ENCODE measurements around the gene CALY. TPM values are rescaled to one million over a fixed set of nuclear protein-coding genes. Genes with fewer than 3 reads are reported as not detected.
"Not testable (repeated sequence)": the region's sequence is repeated elsewhere in the genome, so short reads cannot be mapped to it uniquely, and the experiment has no call there.

Gene CALY
- total RNA-seq, 1 donor from 2014 or later = not detected

DNA sequence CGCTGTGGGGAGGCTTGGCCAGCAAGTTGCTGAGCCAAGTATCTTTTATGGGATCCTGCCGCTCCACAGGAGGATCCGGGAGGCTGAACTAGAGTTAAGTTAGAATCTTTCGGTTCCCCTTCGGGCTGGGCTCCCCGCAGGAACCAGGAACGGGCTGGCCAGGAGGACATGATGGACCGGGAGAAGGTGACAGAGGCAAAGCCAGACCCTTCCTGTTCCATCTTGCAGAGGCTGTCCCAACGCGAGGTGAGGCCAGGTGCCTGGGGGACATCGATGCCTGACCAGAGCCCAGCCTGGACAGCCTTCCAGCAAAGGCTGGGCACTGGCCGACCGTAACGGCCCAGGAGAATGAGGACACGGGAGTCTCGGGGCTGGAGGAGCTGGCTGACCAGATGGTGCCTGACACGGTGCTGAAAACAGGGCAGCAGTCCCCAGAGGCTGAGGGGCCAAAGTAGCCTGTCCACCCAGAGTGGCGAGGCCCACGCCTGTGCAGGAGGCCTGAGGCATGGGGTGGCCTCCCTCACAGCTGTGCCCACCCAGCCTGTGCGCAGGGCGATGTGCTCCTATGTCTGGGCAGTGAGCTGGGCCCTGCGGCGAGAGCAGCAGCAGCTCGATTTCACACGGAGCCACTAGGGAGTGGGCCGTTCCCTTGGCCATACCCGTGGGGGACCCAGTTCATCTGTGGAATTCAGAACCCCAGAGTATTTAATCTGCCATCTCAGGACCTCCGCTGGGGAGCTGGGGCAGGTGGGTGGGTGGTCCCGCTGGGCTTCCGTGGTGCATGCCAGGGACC, 40.5 kb upstream of the CALY start:
- H3K9me3 ChIP-seq (replicated peaks) = no peaks in the 10 kb centered on the region
- no peaks in the 10 kb centered on the region for H3K27me3 ChIP-seq (ENCODE audit: low read depth)
- TF ChIP-seq, protein P1, sequence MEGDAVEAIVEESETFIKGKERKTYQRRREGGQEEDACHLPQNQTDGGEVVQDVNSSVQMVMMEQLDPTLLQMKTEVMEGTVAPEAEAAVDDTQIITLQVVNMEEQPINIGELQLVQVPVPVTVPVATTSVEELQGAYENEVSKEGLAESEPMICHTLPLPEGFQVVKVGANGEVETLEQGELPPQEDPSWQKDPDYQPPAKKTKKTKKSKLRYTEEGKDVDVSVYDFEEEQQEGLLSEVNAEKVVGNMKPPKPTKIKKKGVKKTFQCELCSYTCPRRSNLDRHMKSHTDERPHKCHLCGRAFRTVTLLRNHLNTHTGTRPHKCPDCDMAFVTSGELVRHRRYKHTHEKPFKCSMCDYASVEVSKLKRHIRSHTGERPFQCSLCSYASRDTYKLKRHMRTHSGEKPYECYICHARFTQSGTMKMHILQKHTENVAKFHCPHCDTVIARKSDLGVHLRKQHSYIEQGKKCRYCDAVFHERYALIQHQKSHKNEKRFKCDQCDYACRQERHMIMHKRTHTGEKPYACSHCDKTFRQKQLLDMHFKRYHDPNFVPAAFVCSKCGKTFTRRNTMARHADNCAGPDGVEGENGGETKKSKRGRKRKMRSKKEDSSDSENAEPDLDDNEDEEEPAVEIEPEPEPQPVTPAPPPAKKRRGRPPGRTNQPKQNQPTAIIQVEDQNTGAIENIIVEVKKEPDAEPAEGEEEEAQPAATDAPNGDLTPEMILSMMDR (IDR thresholded peaks at IDR 0.05; ENCODE audit: borderline replicate concordance) = no peak
- no peaks in the 10 kb centered on the region for H3K36me3 ChIP-seq
- no peak for DNase-seq
- intact Hi-C loops (cut with micrococcal nuclease) = no loop called here
- peak overlapping the region; percentile 86 for H3K4me3 ChIP-seq
- peaks cover 41% of the 10 kb centered on the region for H3K4me1 ChIP-seq
- H3K27ac ChIP-seq (replicated peaks) = peak overlapping the region; percentile 88

DNA sequence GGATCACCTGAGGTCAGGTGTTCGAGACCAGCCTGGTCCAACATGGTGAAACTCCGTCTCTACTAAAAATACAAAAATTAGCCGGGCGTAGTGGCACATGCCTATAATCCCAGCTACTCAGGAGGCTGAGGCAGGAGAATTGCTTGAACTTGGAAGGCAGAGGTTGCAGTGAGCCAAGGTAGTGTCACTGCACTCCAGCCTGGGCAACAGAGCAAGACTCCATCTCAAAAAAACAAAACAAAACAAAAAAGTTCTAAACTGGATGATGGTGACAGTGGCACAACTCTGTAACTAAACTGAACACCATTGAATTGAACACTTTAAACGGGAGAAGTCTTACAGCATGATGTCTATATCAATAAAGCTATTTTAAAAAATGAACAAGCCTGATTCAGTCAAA, 39.5 kb upstream of the CALY start:
- H3K27ac ChIP-seq (replicated peaks); DNase-seq; H3K27me3 ChIP-seq (ENCODE audit: low read depth); intact Hi-C loops (cut with micrococcal nuclease); H3K36me3 ChIP-seq; H3K9me3 ChIP-seq (replicated peaks); H3K4me3 ChIP-seq: not testable (repeated sequence)
- peaks cover 48% of the 10 kb centered on the region for H3K4me1 ChIP-seq

DNA sequence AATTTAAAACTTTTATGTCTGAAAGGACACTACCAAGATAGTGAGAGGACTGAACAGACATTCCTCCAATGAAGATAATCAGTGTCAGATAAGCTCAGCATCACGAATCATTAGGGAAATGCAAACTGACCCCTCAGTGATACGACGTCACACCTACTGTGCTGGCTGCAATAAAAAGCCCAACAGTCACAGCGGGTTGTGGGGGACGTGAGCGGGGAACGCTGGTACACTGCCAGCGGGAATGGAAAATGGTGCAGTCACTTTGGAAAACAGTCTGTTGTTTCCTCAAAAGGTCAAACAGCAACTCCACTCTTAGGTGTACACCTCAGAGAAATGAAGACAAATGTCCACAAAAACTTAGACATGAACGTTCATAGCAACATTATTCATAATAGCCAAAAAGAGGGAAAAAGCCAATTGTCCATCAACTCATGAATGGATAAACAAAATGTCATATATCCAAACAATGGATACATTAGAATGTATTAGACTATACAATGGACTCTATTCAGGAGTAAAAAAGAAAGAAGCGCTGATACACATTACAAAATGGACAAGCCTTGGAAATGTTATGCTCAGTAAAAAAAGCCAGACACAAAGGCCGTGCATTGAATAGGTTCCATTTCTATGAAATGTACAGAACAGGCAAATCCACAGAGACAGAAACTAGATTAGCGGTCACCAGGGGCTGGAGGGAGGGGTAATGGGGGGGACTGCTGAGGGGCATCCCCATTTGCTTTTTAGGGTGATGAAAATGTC, 38.8 kb upstream of the CALY start:
- Histone ChIP-seq H3K9me3 (replicated peaks) (no peaks in the 10 kb centered on the region), H3K27ac (replicated peaks) (no peak overlapping the region), H3K36me3 (peaks cover 11% of the 10 kb centered on the region), H3K4me3 (no peak overlapping the region), H3K4me1 (peaks cover 48% of the 10 kb centered on the region), H3K27me3 (ENCODE audit: low read depth) (no peaks in the 10 kb centered on the region)
- intact Hi-C loops (cut with micrococcal nuclease) = no loop called here
- DNase-seq = no peak
- TF ChIP-seq, protein P1 (IDR thresholded peaks at IDR 0.05; ENCODE audit: borderline replicate concordance) = no peak

DNA sequence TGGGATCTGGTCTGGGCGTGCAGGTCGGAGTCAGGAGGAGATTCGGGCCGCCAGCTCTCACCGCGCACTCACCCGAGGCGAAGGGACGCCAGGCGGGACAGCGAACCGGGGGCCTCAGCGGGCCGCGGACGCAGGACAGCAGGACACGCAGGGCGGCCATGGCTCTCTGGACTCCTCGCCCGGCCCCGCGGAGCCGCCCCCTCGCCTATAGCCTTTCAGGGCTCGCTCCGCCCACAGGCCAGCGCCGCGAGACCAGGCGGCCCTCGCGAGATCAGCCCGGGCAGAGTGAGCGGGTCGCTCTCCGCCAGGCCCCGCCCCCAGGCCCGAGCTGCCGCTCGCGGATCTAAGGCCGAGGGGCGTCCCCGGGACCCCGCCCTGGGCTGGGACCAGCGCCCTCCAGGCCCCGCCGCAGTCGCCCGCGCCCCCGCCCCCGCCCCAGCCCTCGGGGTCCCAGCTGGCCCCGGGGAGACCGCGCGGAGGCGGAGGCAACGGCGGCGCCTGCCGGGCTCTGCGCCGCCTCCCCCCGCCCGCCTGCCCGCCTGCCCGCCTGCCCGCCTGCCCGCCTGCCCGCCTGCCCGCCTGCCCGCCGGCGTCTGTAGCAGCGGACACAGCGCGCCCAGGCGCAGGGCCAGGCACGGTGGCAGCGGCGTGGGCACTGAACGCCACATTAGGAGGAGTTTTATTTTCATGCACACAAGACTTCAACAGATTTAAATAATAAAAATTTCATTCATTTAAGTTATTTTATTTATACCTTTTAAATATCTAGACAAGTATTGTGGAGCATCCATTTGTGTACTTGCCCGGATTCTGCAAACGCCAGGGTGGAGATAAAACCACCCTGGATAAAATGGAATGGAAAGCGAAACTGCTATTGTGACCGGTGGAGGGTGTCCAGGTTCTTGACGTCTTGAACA, 36.7 kb upstream of the CALY start, which contains the start of gene ECHS1:
Gene ECHS1, minus strand, starts transcription at position 181 of the 917 bp plus-strand sequence. Its CDS starts 21 bp downstream, at position 160.
- TF ChIP-seq, protein P1 (IDR thresholded peaks at IDR 0.05; ENCODE audit: borderline replicate concordance) = no peak
- no peaks in the 10 kb centered on the region for H3K9me3 ChIP-seq (replicated peaks)
- peaks cover 32% of the 10 kb centered on the region for H3K36me3 ChIP-seq
- H3K4me3 ChIP-seq = peak within 1 kb of the TSS; percentile 85
- H3K27ac ChIP-seq (replicated peaks) = peak within 1 kb of the TSS; percentile 94
- H3K27me3 ChIP-seq (ENCODE audit: low read depth) = no peaks in the 10 kb centered on the region
- peaks cover 31% of the 10 kb centered on the region for H3K4me1 ChIP-seq
- peak; percentile 98 for DNase-seq
- intact Hi-C loops (cut with micrococcal nuclease) = no loop called here

DNA sequence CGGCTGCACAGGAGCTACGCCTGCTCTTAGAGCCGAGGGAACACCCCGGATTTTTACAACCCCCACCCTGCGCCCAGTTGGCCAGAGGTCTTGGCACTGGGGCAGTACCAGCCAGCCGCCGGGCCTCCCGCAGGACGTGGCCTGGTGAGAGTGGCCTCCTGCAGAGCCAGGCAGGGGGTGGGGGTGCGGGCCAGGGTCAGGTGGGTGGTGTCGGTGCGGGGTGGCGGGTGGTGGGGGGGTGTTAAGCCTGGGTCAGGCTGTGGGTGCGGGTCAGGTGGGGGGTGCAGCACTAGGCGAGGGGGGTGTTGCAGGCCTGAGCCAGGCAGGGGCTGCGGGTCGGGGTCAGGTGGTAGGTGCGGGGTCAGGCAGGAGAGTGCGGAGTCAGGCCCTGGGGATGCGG, 35.8 kb upstream of the CALY start:
- Histone ChIP-seq H3K9me3 (replicated peaks) (no peaks in the 10 kb centered on the region), H3K27me3 (ENCODE audit: low read depth) (no peaks in the 10 kb centered on the region), H3K27ac (replicated peaks) (no peak overlapping the region), H3K4me1 (peaks cover 22% of the 10 kb centered on the region), H3K4me3 (peak overlapping the region; percentile 85), H3K36me3 (peaks cover 39% of the 10 kb centered on the region)
- TF ChIP-seq, protein P1 (IDR thresholded peaks at IDR 0.05; ENCODE audit: borderline replicate concordance) = no peak
- no peak for DNase-seq
- intact Hi-C loops (cut with micrococcal nuclease) = no loop called here

Measured in left ventricle myocardium inferior (tissue), 1 donor.